Measurements from ENCODE around the gene PTPRF.
A peak's percentile ranks its signal among the peaks of the same experiment; 100 is the strongest.
"Not testable (repeated sequence)": the region's sequence is repeated elsewhere in the genome, so short reads cannot be mapped to it uniquely, and the experiment has no call there.

PTPRF gene

GRCh38 chr1:43622901-43623780 is 92.5 kb downstream of the PTPRF start:
- no peak for DNase-seq (ENCODE audit: low read depth in 4 of 4, low spot score in 1 of 4)

GRCh38 chr1:43625063-43625780 is 94.5 kb downstream of the PTPRF start:
- no peak for DNase-seq (ENCODE audit: low read depth in 4 of 4, low spot score in 1 of 4)

- DNase-seq (ENCODE audit: low read depth in 4 of 4, low spot score in 1 of 4) = no peak
These were observed 101.5 kb downstream of the PTPRF start for GRCh38 chr1:43632135-43632670.

- DNase-seq (ENCODE audit: low read depth in 4 of 4, low spot score in 1 of 4) = no peak
These were observed 104.0 kb downstream of the PTPRF start for GRCh38 chr1:43634721-43635120.

- DNase-seq (ENCODE audit: low read depth in 4 of 4, low spot score in 1 of 4) = no peak
These were observed 105.4 kb downstream of the PTPRF start for GRCh38 chr1:43636006-43636641.

- DNase-seq (ENCODE audit: low read depth in 4 of 4, low spot score in 1 of 4) = no peak
These were observed 106.6 kb downstream of the PTPRF start for GRCh38 chr1:43637267-43637666.

- DNase-seq (ENCODE audit: low read depth in 4 of 4, low spot score in 1 of 4) = not testable (repeated sequence)
These were observed 107.7 kb downstream of the PTPRF start for GRCh38 chr1:43638381-43638780.

- no peak for DNase-seq (ENCODE audit: low read depth in 4 of 4, low spot score in 1 of 4)
These were observed 109.5 kb downstream of the PTPRF start for GRCh38 chr1:43639976-43640794.

- DNase-seq (ENCODE audit: low read depth in 4 of 4, low spot score in 1 of 4) = no peak
These were observed 113.9 kb downstream of the PTPRF start for GRCh38 chr1:43644558-43644957.

- no peak for DNase-seq (ENCODE audit: low read depth in 4 of 4, low spot score in 1 of 4)
These were observed 114.8 kb downstream of the PTPRF start for GRCh38 chr1:43645461-43645860.

GRCh38 chr1:43647331-43647730 is 116.6 kb downstream of the PTPRF start:
- DNase-seq (ENCODE audit: low read depth in 4 of 4, low spot score in 1 of 4) = not testable (repeated sequence)

- no peak for DNase-seq (ENCODE audit: low read depth in 4 of 4, low spot score in 1 of 4)
These were observed 117.7 kb downstream of the PTPRF start for GRCh38 chr1:43648221-43648847.

- DNase-seq (ENCODE audit: low read depth in 4 of 4, low spot score in 1 of 4) = no peak
These were observed 118.3 kb downstream of the PTPRF start for GRCh38 chr1:43648876-43649477.

- peak; percentile 79 to 91 (median 82) for DNase-seq (ENCODE audit: low read depth in 4 of 4, low spot score in 1 of 4)
These were observed 119.8 kb downstream of the PTPRF start for GRCh38 chr1:43650310-43651085.

- no peak for DNase-seq (ENCODE audit: low read depth in 4 of 4, low spot score in 1 of 4)
These were observed 120.5 kb downstream of the PTPRF start for GRCh38 chr1:43651188-43651587.

- no peak for DNase-seq (ENCODE audit: low read depth in 4 of 4, low spot score in 1 of 4)
These were observed 121.2 kb downstream of the PTPRF start for GRCh38 chr1:43651902-43652301.

GRCh38 chr1:43653339-43653738 is 122.7 kb downstream of the PTPRF start:
- DNase-seq (ENCODE audit: low read depth in 4 of 4, low spot score in 1 of 4) = no peak

GRCh38 chr1:43653893-43654292 is 123.2 kb downstream of the PTPRF start:
- DNase-seq (ENCODE audit: low read depth in 4 of 4, low spot score in 1 of 4) = no peak

- no peak for DNase-seq (ENCODE audit: low read depth in 4 of 4, low spot score in 1 of 4)
These were observed 125.3 kb downstream of the PTPRF start for GRCh38 chr1:43655953-43656352.

Data from stimulated activated CD4-positive, alpha-beta T cell treated with anti-CD3 and anti-CD28 coated beads, Interleukin-1b, Interleukin-23, amount 100 ng/mL, for 24 hours (primary cell).